ENCODE results near the gene MAP1LC3A.

GRCh38 chr20:34530342-34530741 lies 28.2 kb upstream of the MAP1LC3A start:
- TF ChIP-seq POLR2A (IDR thresholded peaks at IDR 0.05; ENCODE audit: low read depth, low read length) (no peak), POLR2AphosphoS5 (IDR thresholded peaks at IDR 0.05; ENCODE audit: low read depth, low read length) (no peak), TAF1 (IDR thresholded peaks at IDR 0.05; ENCODE audit: low read depth, low read length) (no peak)
